Transverse colon (tissue), 4 donors: ENCODE data around the gene CD244. TPM values are rescaled to one million over a fixed set of nuclear protein-coding genes. Genes with fewer than 3 reads are reported as not detected.

Experiments
- DNase-seq: peaks from one replicate; pipeline ENCODE4 v3.0.0-alpha.2; 2019
- H3K27ac ChIP-seq, 4 donors: fragments of 200-600 bp; sonication (generic); 2 replicates each; pipeline ENCODE4 v1.5.1; 2016 to 2018; ENCODE audit warnings: inconsistent platforms in 4 of 4
- H3K27me3 ChIP-seq: fragments of 200-600 bp; sonication (generic); 2 replicates; pipeline ENCODE4 v1.5.1; 2017; ENCODE audit warnings: inconsistent platforms
- H3K36me3 ChIP-seq, 4 donors: fragments of 200-600 bp; sonication (generic); 2 replicates each; pipeline ENCODE4 v1.5.1; 2017 to 2019; ENCODE audit warnings: inconsistent platforms in 4 of 4
- H3K4me1 ChIP-seq, 4 donors: fragments of 200-600 bp; sonication (generic); 2 replicates each; pipeline ENCODE4 v1.5.1; 2017 to 2020; ENCODE audit warnings: inconsistent platforms in 4 of 4
- H3K4me3 ChIP-seq, 4 donors: fragments of 200-600 bp; sonication (generic); 1 replicate in 1 of 4; 2 replicates in 3 of 4; pipeline versions ENCODE4 v1.5.1 to v1.6.1; 2017 to 2019; ENCODE audit warnings: inconsistent platforms in 4 of 4
- H3K9me3 ChIP-seq, 2 donors: fragments of 200-600 bp; sonication (generic); 2 replicates each; pipeline ENCODE4 v1.5.1; 2017 to 2019; ENCODE audit warnings: inconsistent platforms in 2 of 2
- EP300 ChIP-seq: sonication (generic); formaldehyde crosslinking; IDR thresholded peaks from one replicate; pipeline ENCODE4 v1.6.1; 2017; ENCODE audit warnings: antibody characterized with exemption, low read depth
- POLR2A ChIP-seq: fragments of 450-650 bp; IDR thresholded peaks from one replicate; pipeline ENCODE4 v1.6.1; 2016; ENCODE audit warnings: antibody characterized with exemption, mild to moderate bottlenecking, moderate library complexity
- POLR2AphosphoS5 ChIP-seq, 3 donors: sonication (generic); formaldehyde crosslinking; IDR thresholded peaks; one replicate each; pipeline ENCODE4 v1.6.1; 2016; ENCODE audit warnings: antibody characterized with exemption in 3 of 3
- WGBS, 2 donors: methylation state at CpG; one replicate each; pipeline ENCODE4 v1.1.5; 2018; ENCODE audit warnings: low coverage in 1 of 2; 5-methylcytosine and 5-hydroxymethylcytosine counted together
- in situ Hi-C, 4 donors: fragments of 200-750 bp; cut with MboI; loops; one replicate each; pipeline versions ENCODE4 v1.15.0 to v1.15.1; 2017; ENCODE audit warnings: low sequenced_read_pairs in 3 of 4, low pct_ligation_motif_present in 1 of 4, low pct_unique_long_range_greater_than_20kb in 1 of 4
- intact Hi-C: fragments of 100-400 bp; cut with DNase I; formaldehyde crosslinking; loops from one replicate; pipeline ENCODE4 v1.15.1; 2023; ENCODE audit warnings: low total_unique reads
- total RNA-seq, 4 donors: library from RNA; depleted of rRNA; stranded (reverse); fragments of >200 nt; gene quantifications; one replicate each; pipeline ENCODE4 v1.1.0, GENCODE V29; 2016
- TF ChIP-seq, protein P1 (sequence below), 5 experiments: fragments of 200-600 bp in 3 of 5; fragments of 450-650 bp in 2 of 5; sonication (generic) in 3 of 5; IDR thresholded peaks; 1 replicate in 2 of 5; 2 replicates in 3 of 5; pipeline ENCODE4 v1.5.1; 2016 to 2017; ENCODE audit warnings: antibody characterized with exemption in 5 of 5, inconsistent platforms in 3 of 5, mild to moderate bottlenecking in 2 of 5, moderate library complexity in 1 of 5

CD244 gene
- total RNA-seq, 4 donors from 2014 or later = 0.48 to 0.55 TPM; not detected in 2

DNA sequence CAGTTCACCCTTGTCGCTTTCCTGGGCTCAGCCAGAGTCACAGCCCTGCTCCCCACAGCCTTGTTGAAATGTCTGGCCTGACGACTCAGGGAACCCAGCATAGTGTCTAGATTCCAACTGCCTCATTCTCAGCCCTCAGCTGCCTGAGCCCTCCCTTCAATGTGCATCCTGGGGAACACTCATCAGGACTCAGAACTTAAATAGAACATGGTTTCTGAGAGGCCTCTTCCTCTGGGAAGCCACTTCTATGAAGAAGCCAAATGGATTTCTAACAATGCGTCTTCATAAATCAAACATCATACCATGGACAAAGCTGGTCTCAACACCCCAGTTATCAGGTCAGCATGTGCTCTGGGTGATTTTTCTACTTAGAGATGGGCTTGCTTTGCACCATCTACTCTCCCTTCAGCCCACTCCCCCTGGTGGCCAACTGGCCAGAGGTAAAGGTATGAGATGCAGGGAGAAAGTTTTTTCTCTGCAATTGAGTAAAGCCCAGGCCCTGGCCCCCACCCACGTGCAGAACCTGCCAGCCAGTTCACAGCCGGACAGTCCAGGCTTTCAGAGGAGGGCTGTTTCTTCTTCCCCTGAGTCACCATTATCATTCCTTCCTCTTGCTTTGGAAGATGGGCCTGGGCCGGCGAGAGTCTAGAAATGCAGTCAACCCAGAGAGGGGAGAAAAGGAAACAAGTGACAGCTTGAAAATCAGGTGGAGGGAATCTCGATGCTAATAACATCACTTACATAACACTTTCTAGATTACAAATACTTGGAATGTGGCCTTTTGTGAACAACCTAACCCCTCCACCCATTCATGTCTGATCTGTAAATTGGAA lies 32.1 kb downstream of the CD244 start:
- no peak overlapping the region for H3K27ac ChIP-seq
- intact Hi-C loops = loop anchor here (10.0 kb wide), 1 partner anchor 124 kb away; the partner anchor contains the start of gene ITLN2
- 65 to 80% methylated on average over 1 to 8 of the region's 8 CpGs for WGBS, 2 donors
- no peaks in the 10 kb centered on the region for H3K4me1 ChIP-seq
- no peaks in the 10 kb centered on the region for H3K9me3 ChIP-seq
- peak; percentile 84 for DNase-seq
- no peak overlapping the region for H3K4me3 ChIP-seq
- no peaks in the 10 kb centered on the region for H3K36me3 ChIP-seq
- no peak for TF ChIP-seq POLR2A
- TF ChIP-seq, protein P1, sequence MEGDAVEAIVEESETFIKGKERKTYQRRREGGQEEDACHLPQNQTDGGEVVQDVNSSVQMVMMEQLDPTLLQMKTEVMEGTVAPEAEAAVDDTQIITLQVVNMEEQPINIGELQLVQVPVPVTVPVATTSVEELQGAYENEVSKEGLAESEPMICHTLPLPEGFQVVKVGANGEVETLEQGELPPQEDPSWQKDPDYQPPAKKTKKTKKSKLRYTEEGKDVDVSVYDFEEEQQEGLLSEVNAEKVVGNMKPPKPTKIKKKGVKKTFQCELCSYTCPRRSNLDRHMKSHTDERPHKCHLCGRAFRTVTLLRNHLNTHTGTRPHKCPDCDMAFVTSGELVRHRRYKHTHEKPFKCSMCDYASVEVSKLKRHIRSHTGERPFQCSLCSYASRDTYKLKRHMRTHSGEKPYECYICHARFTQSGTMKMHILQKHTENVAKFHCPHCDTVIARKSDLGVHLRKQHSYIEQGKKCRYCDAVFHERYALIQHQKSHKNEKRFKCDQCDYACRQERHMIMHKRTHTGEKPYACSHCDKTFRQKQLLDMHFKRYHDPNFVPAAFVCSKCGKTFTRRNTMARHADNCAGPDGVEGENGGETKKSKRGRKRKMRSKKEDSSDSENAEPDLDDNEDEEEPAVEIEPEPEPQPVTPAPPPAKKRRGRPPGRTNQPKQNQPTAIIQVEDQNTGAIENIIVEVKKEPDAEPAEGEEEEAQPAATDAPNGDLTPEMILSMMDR (IDR thresholded peaks at IDR 0.05) = peak; percentile 51 to 81 (median 66)
- no peak for TF ChIP-seq EP300
- no peak for TF ChIP-seq POLR2AphosphoS5 (IDR thresholded peaks at IDR 0.05)
- in situ Hi-C loops = loop anchor here in 2 of 4 donors (5.0 to 25.0 kb wide), 3 partner anchors 56 to 257 kb away; partner anchors contain the start of genes ITLN2 (in 2 of the 2), KLHDC9 (in 1 of the 2) and NECTIN4 (in 1 of the 2)
- H3K27me3 ChIP-seq = no peaks in the 10 kb centered on the region

DNA sequence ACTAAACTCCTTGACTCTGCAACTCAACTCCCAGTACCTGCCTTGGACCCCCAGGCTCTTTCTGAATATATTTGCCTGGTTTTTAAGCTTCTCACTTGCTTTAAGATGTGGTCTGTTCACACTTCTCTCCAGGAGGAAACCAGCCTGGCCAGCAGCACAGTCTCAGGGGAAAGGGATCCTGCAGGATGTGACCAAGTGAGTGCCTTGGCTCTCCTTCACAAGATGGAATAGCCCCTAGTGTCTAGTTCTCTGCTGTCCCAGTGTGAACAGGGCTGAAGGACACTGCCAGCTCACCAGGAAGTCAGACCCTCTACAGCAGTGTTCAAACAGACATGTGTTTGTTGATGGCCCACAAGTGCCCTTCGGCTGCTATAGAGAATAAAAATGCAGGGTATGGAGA lies 32.9 kb downstream of the CD244 start:
- H3K9me3 ChIP-seq = no peaks in the 10 kb centered on the region
- 81 to 100% methylated on average over 1 of the region's 1 CpG for WGBS, 2 donors
- H3K4me1 ChIP-seq = no peaks in the 10 kb centered on the region
- no peak for DNase-seq
- TF ChIP-seq, protein P1 (IDR thresholded peaks at IDR 0.05) = no peak
- TF ChIP-seq POLR2A (no peak), EP300 (no peak), POLR2AphosphoS5 (IDR thresholded peaks at IDR 0.05) (no peak)
- in situ Hi-C loops (loop anchor here in 3 of 4 donors (5.0 to 25.0 kb wide), 4 partner anchors 55 to 258 kb away; partner anchors contain the start of genes ITLN2 (in 2 of the 3), KLHDC9 (in 1 of the 3) and NECTIN4 (in 1 of the 3)), intact Hi-C loops (loop anchor here (10.0 kb wide), 1 partner anchor 125 kb away; the partner anchor contains the start of gene ITLN2)
- H3K36me3 ChIP-seq = no peaks in the 10 kb centered on the region
- H3K4me3 ChIP-seq = no peak overlapping the region
- no peak overlapping the region for H3K27ac ChIP-seq
- no peaks in the 10 kb centered on the region for H3K27me3 ChIP-seq

DNA sequence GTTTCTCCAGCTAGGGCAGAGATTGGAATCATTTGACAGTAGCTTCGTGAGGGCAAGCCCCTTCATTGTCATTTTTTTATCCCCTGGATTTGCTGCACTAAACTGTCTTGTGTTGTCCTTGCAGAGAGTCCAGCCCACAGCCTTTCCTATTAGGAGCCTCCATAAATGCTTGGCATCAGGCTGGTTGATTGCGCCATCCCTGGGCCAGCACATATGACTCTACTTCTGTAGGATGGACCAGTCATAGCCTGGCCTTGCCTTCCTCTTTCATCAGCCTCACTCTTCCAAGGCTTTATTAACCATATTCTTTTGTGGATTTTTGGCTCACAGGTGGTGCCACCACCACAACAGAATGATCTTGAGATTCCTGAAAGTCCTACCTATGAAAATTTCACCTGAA lies 35.3 kb downstream of the CD244 start:
- H3K36me3 ChIP-seq = no peaks in the 10 kb centered on the region
- H3K27ac ChIP-seq = no peak overlapping the region
- H3K9me3 ChIP-seq = no peaks in the 10 kb centered on the region
- 90 to 92% methylated on average over 2 of the region's 2 CpGs for WGBS, 2 donors
- intact Hi-C loops = no loop called here
- no peak for TF ChIP-seq POLR2A
- TF ChIP-seq, protein P1 (IDR thresholded peaks at IDR 0.05) = no peak
- TF ChIP-seq EP300 = no peak
- TF ChIP-seq POLR2AphosphoS5 (IDR thresholded peaks at IDR 0.05) = no peak
- no peaks in the 10 kb centered on the region for H3K27me3 ChIP-seq
- DNase-seq = no peak
- H3K4me3 ChIP-seq = no peak overlapping the region
- no peaks in the 10 kb centered on the region for H3K4me1 ChIP-seq
- in situ Hi-C loops = loop anchor here in 2 of 4 donors (5.0 to 25.0 kb wide), 2 partner anchors 100 to 260 kb away; partner anchors contain the start of genes KLHDC9 (in 1 of the 2) and NECTIN4 (in 1 of the 2)

DNA sequence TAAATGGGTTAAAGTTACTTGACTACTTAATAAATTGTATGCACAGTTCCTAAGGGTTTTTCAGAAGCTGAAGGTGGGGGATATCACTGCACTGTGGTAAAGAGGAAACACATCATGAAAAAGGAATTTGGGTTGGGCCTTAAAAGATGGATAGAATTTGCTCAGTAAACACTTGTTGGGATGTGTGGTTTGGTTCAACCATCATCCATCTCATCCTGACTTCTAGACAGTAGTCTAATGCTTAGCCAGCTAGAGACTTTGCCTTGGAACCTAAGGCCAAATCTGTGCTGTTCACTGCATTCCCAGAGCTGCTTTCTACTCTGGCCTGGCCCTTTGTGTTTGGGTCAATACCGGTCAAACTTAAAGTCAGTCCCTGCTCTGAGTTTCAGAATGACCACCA lies 36.1 kb downstream of the CD244 start:
- Histone ChIP-seq H3K27me3 (no peaks in the 10 kb centered on the region), H3K9me3 (no peaks in the 10 kb centered on the region), H3K36me3 (no peaks in the 10 kb centered on the region), H3K27ac (no peak overlapping the region), H3K4me3 (no peak overlapping the region), H3K4me1 (no peaks in the 10 kb centered on the region)
- 100% methylated on average over 1 of the region's 1 CpG for WGBS, 2 donors
- intact Hi-C loops = no loop called here
- DNase-seq = no peak
- TF ChIP-seq EP300 (no peak), POLR2A (no peak), POLR2AphosphoS5 (IDR thresholded peaks at IDR 0.05) (no peak)
- TF ChIP-seq, protein P1 (IDR thresholded peaks at IDR 0.05) = no peak
- in situ Hi-C loops = loop anchor here in 2 of 4 donors (5.0 to 25.0 kb wide), 2 partner anchors 99 to 261 kb away; partner anchors contain the start of genes KLHDC9 (in 1 of the 2) and NECTIN4 (in 1 of the 2)
